ENCODE measurements around the gene RBBP4.

GRCh38 chr1:32709476-32709875, 58.5 kb downstream of the RBBP4 start:
- TF ChIP-seq POLR2AphosphoS5 (IDR thresholded peaks at IDR 0.05; ENCODE audit: low read depth, low read length) (no peak), CHD2 (IDR thresholded peaks at IDR 0.05; ENCODE audit: low read depth, low read length) (no peak), POLR2A (IDR thresholded peaks at IDR 0.05; ENCODE audit: insufficient read depth in 1 of 2, low read depth in 2 of 2, low read length in 2 of 2) (no peak), JUNB (CRISPR knock-in tag; IDR thresholded peaks at IDR 0.05; ENCODE audit: borderline replicate concordance) (no peak), ELK4 (CRISPR knock-in tag; IDR thresholded peaks at IDR 0.05; ENCODE audit: borderline replicate concordance) (no peak), SP4 (CRISPR knock-in tag; IDR thresholded peaks at IDR 0.05) (no peak), NCOR1 (IDR thresholded peaks at IDR 0.05; ENCODE audit: borderline replicate concordance, low read length) (no peak), FOXK2 (IDR thresholded peaks at IDR 0.05) (no peak), ADNP (CRISPR knock-in tag; IDR thresholded peaks at IDR 0.05) (no peak), ZSCAN25 (CRISPR knock-in tag; IDR thresholded peaks at IDR 0.05) (no peak)
- TF ChIP-seq, protein P1, sequence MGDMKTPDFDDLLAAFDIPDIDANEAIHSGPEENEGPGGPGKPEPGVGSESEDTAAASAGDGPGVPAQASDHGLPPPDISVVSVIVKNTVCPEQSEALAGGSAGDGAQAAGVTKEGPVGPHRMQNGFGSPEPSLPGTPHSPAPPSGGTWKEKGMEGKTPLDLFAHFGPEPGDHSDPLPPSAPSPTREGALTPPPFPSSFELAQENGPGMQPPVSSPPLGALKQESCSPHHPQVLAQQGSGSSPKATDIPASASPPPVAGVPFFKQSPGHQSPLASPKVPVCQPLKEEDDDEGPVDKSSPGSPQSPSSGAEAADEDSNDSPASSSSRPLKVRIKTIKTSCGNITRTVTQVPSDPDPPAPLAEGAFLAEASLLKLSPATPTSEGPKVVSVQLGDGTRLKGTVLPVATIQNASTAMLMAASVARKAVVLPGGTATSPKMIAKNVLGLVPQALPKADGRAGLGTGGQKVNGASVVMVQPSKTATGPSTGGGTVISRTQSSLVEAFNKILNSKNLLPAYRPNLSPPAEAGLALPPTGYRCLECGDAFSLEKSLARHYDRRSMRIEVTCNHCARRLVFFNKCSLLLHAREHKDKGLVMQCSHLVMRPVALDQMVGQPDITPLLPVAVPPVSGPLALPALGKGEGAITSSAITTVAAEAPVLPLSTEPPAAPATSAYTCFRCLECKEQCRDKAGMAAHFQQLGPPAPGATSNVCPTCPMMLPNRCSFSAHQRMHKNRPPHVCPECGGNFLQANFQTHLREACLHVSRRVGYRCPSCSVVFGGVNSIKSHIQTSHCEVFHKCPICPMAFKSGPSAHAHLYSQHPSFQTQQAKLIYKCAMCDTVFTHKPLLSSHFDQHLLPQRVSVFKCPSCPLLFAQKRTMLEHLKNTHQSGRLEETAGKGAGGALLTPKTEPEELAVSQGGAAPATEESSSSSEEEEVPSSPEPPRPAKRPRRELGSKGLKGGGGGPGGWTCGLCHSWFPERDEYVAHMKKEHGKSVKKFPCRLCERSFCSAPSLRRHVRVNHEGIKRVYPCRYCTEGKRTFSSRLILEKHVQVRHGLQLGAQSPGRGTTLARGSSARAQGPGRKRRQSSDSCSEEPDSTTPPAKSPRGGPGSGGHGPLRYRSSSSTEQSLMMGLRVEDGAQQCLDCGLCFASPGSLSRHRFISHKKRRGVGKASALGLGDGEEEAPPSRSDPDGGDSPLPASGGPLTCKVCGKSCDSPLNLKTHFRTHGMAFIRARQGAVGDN (CRISPR knock-in tag; IDR thresholded peaks at IDR 0.05): no peak
